HG03354 (cell line): ENCODE measurements around the gene GPR62.
"Not testable (repeated sequence)": the region's sequence is repeated elsewhere in the genome, so short reads cannot be mapped to it uniquely, and the experiment has no call there.

Source experiments
- ATAC-seq: cut with Tn5 transposase; IDR thresholded peaks from one replicate; pipeline ENCODE4 v1.9.1; 2021; ENCODE audit warnings: mild to moderate bottlenecking; ENCODE audit not compliant: unreplicated experiment, poor library complexity, severe bottlenecking

Gene GPR62

DNA sequence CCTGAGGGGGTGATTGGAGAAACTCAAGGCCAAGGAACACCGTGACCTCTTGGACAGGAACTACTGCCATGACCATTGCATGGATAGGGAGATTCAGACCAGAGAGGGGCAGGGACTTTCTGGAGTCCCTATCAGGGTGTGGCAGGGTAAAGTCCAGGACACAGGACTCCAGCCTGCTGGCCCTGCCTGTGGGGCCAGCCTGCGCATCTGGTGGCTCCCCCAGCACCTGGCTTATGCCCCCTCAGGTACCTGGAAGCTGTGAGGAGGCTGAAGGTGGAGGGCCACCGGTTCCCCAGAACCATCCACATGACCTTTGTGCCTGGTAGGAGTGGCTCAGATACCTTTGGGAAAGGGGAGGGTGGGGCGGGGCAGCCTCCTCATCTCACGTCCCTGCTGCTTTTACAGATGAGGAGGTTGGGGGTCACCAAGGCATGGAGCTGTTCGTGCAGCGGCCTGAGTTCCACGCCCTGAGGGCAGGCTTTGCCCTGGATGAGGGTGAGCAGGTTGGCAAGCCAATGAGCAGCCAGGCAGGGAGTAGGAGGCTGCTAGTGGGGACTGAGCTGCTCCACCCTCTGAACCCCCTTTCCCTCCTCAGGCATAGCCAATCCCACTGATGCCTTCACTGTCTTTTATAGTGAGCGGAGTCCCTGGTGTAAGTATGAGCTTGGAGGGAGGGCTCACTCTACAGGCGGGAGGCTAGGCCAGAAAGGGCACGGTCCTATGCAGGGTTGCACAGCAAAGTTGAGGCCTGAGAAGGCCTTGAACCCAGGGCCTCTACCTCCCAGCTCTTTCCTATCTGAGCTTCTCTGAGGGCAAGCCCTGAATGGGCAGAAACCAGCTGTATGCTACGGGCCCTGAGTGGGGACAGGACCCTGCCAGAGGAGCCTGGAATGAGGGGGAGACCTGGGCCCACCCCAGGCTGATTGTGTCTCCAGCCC, 31.1 kb downstream of the GPR62 start:
- ATAC-seq: no peak

DNA sequence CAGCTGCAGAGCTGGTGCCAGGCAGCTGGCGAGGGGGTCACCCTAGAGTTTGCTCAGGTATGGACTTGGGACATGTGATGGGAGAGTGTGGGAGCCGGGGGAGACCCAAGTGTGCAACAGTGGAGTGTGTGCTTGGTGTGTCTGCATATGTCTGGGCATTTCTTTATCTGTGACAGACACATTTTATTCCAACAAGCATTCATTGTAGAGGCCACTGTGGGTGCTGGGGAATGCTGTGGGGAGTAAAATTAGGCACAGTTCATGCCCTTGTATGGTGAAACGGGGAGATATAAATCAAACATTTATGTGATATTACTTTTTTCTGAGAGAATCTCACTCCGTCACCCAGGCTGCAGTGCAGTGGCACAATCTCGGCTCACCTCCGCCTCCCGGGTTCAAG, 32.4 kb downstream of the GPR62 start:
- no peak for ATAC-seq

DNA sequence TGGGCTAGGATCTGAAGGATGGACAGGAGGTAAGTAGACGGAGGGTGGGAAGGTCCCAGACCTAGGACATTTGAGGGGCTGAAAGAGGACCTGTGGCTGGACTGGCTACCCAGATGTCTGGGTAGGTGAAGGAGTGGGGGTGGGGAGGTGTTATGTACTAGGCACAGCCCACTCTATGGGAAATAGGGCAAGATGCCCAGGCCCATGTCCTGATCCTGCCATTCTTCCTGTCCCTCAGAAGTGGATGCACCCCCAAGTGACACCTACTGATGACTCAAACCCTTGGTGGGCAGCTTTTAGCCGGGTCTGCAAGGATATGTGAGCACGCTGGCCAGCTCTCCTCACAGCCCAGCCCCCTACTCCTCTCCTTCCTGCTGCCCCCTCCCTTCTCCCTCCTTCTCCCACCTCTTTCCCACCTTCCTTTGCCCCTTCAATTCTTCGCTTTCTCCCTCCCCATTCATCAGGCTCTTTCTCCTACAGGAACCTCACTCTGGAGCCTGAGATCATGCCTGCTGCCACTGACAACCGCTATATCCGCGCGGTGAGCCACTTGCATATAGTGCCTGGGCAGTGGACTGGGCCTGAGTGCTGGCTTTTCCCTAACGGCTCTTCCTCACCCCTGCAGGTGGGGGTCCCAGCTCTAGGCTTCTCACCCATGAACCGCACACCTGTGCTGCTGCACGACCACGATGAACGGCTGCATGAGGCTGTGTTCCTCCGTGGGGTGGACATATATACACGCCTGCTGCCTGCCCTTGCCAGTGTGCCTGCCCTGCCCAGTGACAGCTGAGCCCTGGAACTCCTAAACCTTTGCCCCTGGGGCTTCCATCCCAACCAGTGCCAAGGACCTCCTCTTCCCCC, 33.3 kb downstream of the GPR62 start:
- ATAC-seq: no peak

DNA sequence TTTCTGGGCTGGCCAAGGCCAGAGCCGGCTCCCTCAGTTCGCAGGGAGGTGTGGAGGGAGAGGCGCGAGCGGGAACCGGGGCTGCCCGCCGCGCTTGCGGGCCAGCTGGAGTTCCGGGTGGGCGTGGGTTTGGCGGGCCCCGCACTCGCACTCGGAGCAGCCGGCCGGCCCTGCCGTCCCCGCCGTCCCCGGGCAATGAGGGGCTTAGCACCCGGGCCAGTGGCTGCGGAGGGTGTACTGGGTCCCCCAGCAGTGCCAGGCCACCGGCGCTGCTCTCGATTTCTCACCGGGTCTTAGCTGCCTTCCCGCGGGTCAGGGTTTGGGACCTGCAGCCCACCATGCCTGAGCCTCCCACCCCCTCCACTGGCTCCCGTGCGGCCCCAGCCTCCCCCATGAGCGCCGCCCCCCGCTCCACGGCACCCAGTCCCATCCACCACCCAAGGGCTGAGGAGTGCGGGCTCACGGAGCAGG, 35.4 kb downstream of the GPR62 start:
- not testable (repeated sequence) for ATAC-seq

DNA sequence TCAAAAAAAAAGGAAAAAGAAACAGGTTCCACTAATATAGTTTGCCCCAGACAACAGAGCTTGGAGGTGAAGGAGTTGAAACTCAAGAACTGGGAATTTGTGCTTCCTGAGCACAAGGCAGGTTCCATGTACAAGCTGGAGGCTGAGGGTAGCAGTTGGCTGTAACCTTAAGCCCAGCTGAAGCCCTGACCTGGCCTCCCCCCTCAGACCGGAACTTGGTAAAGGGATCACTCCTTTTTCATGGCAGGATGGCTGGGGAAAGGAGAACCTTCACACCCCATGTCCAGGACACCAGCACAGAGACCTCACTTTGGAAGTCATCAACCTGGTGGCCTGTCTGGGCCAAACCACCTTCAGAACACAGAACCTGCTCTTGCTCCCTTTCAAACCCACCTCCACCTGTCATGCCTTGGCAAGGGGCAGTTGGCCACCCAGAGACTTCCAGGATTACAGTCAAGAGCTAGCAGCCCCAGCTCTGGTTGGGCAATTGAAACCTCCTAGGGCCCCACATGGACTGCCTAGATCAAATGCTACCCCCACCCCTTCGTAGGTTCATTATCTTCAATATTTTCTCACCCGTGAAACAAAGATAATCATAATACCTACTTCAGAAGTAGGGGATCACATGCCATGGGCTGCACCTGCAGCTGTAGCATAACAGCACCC, 37.0 kb downstream of the GPR62 start:
- ATAC-seq: no peak

DNA sequence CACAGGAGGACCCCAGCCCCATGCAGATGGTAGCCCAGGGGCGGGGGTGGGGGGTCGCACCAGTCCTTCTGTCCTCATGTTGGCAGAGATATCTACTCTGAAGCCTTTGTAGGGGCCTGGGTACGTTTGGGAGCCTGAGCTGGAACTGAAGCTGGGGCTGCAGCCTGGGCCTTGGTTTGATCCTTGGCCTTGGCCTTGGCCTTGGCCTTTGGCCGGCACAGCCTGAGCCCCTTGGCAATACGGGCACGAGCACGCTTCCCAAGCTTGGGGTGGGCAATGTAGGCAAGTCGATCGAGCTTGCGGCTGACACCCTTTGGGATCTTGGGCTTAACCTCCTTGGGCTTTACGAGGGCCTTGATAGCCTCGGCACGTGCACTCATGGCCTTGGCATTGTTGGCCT, 38.5 kb downstream of the GPR62 start:
- not testable (repeated sequence) for ATAC-seq

DNA sequence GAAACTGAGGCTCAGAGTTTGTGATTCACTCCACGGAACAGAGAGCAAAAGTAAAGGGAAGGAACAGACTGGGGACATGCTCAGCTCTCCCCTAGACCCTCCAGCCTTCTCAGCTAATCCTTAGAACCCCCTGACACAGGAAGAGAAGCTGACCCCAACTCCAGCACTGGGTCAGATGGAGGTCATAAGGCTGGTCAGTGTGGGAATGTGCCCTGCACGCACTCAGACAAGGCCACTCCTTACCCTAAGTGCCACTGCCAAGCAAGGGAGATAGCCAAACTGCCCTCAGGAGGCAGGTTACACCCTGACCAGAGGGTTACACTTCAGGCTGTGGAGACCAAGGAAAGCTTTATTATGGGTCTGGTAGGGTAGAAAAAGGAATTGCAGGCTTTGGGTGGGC, 39.3 kb downstream of the GPR62 start:
- no peak for ATAC-seq

DNA sequence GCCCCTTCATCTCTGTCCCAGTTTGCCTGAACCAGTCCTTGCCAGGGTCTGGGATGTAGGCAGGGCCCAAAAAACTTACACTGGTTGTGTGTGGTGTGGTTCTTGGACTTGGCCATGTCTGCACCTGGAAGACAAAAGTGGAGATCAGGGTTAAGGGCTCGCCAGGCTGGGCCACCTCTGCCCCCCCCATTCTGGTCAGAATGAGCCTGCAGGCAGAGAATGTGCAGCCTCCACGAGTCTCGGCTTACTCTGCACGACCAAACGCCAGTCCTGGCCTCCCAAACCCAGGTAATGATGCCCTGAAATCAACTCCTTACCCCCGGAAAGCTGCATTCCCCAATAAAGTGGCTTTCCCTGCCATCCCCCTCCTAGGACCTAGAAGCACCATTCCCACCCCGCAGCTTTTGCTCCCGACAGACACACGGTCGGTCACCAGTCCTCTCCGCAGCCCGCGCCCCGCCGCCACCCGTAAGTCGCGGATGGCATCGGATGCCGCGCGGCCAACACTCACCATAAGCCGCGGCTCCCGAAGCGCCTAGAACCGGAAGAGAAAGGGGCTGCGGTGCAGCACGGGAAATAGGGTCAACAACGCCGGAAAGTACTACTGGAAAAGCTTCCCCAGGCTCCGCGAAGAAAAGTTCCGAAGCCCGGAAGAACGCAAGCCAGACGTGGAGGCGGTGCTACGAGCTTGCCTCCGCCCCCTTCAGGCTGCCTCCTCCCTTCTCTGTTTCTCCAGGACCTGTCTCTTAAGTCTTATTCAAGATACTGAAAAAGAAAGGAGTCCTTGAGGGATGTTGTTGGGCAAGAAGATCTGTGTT, 40.4 kb downstream of the GPR62 start, which contains the start of gene RPL29:
RPL29 (minus strand) TSS at position 550 of the 818 bp plus-strand sequence; CDS start at position 116, 434 bp downstream.
- peak; percentile 90 for ATAC-seq

DNA sequence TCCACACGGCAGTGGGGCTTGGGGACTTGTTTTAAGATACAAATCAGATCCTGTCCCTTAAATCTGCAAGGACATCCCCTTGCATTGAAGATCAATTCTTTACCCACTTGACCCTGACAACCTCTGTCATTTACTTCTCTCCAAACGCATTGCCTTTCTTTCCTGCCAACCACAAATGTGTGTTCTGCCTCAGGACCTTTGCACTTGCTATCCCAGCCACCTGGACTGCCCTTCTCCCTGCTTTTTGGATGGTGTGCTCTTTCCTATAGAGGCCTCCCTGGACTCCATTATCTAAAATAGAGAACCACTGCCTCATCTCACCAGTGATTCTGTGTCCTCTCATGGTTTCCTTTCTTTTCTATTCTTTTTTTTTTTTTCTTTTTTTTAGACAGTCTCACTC, 42.0 kb downstream of the GPR62 start:
- ATAC-seq: no peak

DNA sequence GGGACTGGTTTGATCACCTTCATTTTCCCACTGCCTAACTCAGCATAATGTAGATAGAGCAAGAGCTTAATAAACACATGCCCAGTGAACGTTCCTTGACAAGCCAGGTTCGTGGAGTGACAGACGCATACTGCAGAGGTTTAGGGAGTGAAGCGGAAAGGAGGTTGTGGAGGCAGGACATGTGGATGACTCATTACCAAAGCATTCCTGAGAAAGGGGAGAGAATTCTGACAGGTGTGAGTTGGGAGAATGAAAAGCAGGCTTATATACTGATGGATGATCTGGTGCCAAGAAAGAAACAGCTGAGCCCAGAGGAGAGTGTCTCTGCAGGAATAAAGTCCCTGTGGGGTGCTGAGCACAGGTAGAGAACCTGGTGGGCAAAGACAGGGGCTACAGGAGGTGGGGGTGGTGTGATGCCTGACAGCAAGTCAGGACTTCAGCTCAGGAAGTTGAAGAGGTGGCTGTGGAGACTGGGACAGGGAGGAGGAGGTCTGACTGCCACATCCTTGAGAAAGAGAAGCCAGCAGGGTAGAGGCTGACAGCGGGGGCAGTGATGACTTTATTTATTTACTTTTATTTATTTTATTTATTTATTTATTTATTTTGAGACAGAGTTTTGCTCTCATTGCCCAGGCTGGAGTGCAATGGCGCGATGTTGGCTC, 42.9 kb downstream of the GPR62 start:
- no peak for ATAC-seq

DNA sequence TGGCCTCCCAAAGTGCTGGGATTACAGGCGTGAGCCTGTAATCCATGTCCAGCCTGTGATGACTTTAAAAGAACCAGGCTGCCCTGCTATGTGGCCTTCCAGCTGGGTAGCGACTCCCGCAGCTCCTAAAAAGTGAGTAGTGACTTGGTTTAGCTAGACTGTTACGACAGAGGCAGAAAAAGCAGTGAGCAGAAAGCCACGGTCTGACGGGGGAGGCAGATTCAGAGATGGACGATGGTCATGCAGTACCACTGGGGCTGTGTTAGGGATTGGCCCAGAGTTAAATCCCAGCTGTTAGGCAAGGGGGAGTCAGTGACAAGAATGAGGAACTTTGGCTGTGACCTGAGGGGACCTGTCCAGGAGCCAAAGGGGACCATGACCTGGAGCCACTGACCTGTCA, 43.6 kb downstream of the GPR62 start:
- ATAC-seq: no peak

DNA sequence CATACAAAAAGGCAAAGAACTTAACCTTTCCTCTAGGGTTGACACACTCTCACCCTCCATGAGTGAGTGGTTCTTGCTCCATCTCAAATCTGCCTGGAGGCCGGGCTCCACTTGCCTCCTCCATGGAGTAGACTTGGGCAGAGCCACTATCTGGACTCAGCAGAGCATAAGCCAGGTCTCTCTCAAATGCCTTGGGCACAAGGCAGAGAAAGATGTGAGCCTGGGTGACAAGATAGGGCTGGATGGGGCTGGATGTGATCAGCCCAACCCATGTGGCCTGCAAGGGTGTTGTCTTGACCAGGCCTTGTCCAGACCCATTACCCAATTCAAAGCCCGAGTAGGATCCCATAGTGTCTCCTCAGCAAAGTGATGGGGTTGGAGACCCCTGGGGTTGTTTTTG, 44.7 kb downstream of the GPR62 start:
- no peak for ATAC-seq

DNA sequence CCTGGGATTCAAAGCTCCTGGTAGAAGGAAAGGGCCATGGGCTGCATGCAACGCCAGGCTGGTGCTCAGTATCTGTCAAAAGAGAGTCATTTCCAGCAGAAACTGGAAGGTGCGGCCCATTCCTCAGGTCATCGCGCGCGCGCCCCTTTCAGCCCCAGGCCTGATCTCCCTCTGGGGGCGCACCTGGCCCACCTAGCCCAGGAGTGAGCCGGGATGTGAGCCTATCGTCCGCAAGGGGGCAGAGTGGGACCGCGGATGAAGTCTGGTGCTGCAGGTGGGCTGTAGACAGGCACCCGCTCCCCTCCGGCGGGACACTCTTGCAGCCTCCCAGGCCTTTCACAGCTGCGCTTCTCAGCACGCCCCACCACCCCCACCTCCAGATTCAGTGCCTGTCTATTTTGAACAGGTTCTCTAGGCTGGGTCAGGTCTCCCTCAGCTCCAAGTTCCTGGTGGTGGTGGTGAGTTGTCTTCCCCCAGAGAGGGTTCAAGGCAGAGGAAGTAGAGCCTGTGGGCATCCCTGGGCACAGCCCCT, 46.3 kb downstream of the GPR62 start:
- peak; percentile 88 for ATAC-seq

DNA sequence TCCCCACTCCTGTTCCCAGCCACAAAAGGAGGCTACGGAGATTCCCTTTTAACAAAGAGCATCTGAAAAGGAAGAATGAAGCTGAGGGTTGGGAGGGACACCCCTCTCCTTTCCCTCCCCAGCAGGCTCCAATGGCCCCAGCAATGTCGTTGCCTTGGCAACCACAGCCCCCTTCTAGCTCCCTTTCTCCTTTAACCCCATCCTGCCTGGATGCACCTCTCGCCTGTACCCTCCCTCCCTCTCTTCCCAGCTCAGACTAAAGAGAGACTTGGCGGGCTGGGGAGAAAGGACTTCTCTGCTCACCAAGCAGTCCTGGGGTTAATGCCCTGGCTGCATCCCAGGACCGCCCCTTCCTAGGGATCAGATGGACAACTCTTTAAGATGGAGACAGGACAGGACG, 47.6 kb downstream of the GPR62 start:
- ATAC-seq: no peak

DNA sequence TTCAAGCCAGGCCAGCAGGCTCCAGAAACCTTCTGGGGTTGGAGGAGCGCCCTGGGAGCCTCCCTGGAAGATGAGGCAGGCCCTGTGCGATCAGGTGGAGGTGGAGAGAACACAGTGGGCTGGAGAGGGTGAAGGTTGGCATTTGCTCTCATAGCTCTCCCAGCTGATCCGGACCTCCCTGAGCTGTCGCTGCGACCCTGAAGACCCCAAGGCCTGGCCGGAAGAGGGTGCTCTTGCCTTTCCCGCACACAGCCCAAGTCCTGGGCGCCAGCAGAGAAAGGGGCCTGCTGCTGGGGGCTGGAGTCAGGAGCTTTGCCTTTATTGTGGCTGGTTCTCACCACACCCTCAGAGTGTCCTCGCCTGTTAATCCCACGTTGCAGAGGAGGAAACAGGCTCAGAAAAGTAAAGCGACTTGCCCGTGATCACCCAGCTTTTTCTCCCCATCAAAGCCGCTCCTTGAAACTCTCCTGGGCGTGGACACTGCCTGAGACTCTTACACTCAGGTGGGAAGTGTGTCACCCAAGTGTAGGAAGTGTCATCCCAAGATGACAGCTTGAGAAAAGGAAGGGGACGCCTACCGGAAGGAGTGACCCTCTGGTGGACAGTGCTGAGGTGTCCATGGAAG, 49.1 kb downstream of the GPR62 start:
- no peak for ATAC-seq

DNA sequence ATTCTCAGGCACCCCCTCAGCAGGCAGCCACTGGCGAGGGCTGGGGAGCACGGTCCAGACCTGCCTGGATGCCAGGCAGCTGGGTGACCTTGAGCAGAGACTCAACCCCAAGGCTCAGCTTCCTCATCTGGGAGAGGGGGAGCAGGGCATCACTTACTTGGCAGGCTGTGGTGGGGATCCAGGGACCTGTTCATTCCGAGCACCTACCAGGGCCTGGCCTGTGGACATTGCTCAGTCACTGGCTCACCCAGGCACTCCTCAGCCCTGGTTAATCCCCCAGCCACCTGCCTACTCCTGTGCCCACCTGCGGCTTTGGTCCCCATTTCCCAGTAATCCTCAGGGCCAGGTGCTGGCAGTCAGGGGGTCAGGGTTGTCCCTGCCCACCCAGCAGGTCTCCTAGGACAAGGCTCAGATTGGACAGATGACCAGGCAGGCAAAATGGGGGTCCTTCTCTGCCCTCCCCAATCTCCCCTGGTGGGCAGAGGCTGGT, 49.8 kb downstream of the GPR62 start:
- ATAC-seq: no peak

DNA sequence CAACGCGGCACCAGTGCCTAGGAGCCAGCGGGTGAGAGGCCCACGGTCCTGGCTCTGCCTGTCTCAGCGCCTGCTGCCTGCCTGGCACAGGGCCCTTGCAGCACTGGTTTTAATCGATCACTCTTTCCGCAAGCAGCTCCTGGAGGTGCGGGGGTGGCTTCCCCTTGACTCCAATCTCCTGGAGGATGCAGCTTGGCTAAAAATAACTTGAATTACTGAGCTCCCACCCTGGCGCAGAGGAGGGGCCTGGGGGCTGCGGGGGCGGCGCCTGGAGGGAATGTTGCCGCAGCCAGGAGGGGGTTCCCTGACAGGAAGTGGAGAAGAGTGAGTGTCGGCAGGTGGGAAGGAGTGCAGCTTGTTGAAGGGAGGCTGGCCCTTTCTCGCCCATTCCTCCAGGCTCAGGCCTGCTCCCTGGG, 50.4 kb downstream of the GPR62 start:
- ATAC-seq: no peak
